Measurements from ENCODE around the gene USP30.
"Not testable (repeated sequence)": the region's sequence is repeated elsewhere in the genome, so short reads cannot be mapped to it uniquely, and the experiment has no call there.

DNA sequence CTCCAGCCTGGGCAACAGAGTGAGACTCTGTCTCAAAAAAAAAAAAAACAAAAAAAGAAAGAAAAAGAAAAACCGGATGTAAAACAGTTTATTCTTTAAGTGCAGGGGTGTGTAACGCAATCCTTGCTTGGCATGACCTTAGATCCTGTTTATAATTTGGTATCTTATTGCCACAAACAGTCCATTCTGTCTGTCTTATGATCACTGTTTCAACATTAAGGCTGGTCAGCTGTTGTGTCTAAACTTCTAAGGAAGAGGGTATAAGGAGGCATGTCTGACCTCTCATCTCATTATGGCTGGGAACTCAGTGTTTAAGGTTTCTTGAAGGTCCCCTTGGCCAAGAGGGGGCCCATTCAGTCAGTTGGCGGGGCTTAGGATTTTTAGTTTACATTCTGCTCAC lies 3.7 kb upstream of the USP30 start:
- TF ChIP-seq, protein P1, sequence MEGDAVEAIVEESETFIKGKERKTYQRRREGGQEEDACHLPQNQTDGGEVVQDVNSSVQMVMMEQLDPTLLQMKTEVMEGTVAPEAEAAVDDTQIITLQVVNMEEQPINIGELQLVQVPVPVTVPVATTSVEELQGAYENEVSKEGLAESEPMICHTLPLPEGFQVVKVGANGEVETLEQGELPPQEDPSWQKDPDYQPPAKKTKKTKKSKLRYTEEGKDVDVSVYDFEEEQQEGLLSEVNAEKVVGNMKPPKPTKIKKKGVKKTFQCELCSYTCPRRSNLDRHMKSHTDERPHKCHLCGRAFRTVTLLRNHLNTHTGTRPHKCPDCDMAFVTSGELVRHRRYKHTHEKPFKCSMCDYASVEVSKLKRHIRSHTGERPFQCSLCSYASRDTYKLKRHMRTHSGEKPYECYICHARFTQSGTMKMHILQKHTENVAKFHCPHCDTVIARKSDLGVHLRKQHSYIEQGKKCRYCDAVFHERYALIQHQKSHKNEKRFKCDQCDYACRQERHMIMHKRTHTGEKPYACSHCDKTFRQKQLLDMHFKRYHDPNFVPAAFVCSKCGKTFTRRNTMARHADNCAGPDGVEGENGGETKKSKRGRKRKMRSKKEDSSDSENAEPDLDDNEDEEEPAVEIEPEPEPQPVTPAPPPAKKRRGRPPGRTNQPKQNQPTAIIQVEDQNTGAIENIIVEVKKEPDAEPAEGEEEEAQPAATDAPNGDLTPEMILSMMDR (IDR thresholded peaks at IDR 0.05; ENCODE audit: borderline replicate concordance, extremely low read depth, low read length, poor library complexity, severe bottlenecking), result not testable (repeated sequence)
- not testable (repeated sequence) for TF ChIP-seq EZH2 (IDR thresholded peaks at IDR 0.05; ENCODE audit: borderline replicate concordance, low read depth, low read length, severe bottlenecking)
